ENCODE data around the gene RAB31.

DNA sequence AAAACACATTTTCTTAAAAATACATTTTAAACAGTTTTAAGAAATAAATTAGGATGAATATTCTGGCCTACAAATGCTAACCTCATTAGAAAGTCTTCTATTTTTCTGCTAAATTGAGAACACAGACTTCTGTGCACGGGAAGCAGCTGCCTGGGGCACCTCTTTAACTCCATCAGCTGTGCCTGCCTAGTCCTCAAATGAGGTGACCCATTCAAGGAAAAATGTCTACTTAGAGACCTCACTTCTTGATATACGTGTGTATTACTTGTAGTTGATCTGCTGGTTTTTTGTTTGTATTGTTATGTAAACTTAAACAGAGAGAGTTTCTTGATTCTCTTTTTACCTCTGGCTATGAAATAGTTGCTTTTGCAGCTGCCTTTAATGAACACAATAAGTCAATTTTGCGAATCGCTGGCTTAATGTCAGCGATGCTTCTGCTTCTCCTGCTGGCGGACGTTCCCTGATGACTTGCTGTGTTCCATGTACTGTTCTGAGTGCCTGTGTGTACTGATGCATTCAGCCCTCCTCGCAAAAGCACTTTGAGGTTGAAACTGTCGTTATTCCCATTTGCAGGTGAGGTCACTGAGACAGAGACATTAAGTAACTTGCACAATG is 88.9 kb downstream of the RAB31 start:
- TF ChIP-seq, protein P1, sequence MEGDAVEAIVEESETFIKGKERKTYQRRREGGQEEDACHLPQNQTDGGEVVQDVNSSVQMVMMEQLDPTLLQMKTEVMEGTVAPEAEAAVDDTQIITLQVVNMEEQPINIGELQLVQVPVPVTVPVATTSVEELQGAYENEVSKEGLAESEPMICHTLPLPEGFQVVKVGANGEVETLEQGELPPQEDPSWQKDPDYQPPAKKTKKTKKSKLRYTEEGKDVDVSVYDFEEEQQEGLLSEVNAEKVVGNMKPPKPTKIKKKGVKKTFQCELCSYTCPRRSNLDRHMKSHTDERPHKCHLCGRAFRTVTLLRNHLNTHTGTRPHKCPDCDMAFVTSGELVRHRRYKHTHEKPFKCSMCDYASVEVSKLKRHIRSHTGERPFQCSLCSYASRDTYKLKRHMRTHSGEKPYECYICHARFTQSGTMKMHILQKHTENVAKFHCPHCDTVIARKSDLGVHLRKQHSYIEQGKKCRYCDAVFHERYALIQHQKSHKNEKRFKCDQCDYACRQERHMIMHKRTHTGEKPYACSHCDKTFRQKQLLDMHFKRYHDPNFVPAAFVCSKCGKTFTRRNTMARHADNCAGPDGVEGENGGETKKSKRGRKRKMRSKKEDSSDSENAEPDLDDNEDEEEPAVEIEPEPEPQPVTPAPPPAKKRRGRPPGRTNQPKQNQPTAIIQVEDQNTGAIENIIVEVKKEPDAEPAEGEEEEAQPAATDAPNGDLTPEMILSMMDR (IDR thresholded peaks at IDR 0.05) = no peak
- TF ChIP-seq POLR2A (IDR thresholded peaks at IDR 0.05) = no peak
- TF ChIP-seq POLR2AphosphoS5 (IDR thresholded peaks at IDR 0.05; ENCODE audit: insufficient read depth in 1 of 2, low read depth in 1 of 2) = no peak
